GM06990 (cell line): ENCODE data around the gene SARM1.
"Not testable (repeated sequence)": the region's sequence is repeated elsewhere in the genome, so short reads cannot be mapped to it uniquely, and the experiment has no call there.

Experiments
- DNase-seq: peaks from one replicate; pipeline ENCODE4 v3.0.0-alpha.2; 2011; ENCODE audit not compliant: insufficient read length; ENCODE audit errors: extremely low read depth
- H3K27me3 ChIP-seq: replicated peaks from 2 replicates; pipeline ENCODE4 v1.6.0; 2011; ENCODE audit warnings: low read length; ENCODE audit not compliant: control insufficient read depth, insufficient read depth
- H3K36me3 ChIP-seq: 2 replicates; pipeline ENCODE4 v1.5.1; 2011; ENCODE audit warnings: low read length; ENCODE audit not compliant: control insufficient read depth, insufficient read depth
- H3K4me3 ChIP-seq: replicated peaks from 2 replicates; pipeline ENCODE4 v1.5.1; 2011; ENCODE audit warnings: low read depth, mild to moderate bottlenecking, control low read depth, low read length
- TF ChIP-seq, protein P1 (sequence below): IDR thresholded peaks from 2 replicates; pipeline ENCODE4 v1.5.1; 2011; ENCODE audit warnings: low read length, control low read depth, mild to moderate bottlenecking, inconsistent platforms; ENCODE audit not compliant: insufficient read depth, poor library complexity, severe bottlenecking

The SARM1 gene

DNA sequence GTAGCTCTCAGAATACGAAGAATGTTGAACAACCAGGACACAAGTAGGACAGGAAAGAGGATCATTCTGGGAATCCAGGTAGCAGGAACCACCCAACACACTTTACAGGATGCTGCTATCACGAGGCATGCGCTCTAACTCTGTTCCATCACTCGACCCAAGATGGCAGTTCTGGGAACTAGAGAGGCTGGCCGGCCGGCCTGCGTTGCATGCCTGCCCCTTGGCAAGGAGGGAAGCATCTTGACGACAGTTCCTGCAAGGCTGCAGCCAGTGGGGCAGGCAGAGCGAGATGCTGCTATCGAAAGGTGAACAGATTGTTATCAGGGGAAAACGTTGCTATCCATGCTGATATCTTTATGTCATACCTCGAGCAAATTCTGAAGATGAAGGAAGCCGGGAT is 53.7 kb downstream of the SARM1 start:
- TF ChIP-seq, protein P1, sequence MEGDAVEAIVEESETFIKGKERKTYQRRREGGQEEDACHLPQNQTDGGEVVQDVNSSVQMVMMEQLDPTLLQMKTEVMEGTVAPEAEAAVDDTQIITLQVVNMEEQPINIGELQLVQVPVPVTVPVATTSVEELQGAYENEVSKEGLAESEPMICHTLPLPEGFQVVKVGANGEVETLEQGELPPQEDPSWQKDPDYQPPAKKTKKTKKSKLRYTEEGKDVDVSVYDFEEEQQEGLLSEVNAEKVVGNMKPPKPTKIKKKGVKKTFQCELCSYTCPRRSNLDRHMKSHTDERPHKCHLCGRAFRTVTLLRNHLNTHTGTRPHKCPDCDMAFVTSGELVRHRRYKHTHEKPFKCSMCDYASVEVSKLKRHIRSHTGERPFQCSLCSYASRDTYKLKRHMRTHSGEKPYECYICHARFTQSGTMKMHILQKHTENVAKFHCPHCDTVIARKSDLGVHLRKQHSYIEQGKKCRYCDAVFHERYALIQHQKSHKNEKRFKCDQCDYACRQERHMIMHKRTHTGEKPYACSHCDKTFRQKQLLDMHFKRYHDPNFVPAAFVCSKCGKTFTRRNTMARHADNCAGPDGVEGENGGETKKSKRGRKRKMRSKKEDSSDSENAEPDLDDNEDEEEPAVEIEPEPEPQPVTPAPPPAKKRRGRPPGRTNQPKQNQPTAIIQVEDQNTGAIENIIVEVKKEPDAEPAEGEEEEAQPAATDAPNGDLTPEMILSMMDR, result no peak
- Histone ChIP-seq H3K36me3 (no peaks in the 10 kb centered on the region), H3K27me3 (no peaks in the 10 kb centered on the region; the same call in 1 of the 2 replicates), H3K4me3 (no peak overlapping the region)
- no peak for DNase-seq

DNA sequence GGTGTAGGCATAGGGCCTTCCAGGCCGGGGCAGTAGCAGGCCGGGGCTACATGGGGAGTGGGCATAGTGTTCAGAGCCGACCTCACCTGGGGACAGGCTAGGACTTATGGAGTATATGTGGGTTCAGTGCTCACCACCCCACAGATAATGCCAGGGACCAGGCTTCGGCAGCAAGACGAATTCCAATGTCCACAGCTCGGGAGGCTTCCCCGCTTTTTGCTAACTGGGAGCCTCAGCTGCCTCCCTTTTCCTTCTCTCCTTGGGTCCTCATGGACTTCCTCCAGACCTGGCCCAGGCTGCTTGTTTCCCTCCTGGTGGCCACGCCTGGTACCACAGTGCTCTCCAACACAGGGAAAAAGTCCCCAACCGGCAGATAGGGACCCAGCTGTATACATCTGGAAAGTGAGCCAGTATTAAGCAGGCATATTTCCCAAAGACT is 54.6 kb downstream of the SARM1 start:
- no peaks in the 10 kb centered on the region; the same call in 1 of the 2 replicates for H3K27me3 ChIP-seq
- no peak for DNase-seq
- no peak overlapping the region for H3K4me3 ChIP-seq
- no peaks in the 10 kb centered on the region for H3K36me3 ChIP-seq
- TF ChIP-seq, protein P1, result peak; percentile 47

DNA sequence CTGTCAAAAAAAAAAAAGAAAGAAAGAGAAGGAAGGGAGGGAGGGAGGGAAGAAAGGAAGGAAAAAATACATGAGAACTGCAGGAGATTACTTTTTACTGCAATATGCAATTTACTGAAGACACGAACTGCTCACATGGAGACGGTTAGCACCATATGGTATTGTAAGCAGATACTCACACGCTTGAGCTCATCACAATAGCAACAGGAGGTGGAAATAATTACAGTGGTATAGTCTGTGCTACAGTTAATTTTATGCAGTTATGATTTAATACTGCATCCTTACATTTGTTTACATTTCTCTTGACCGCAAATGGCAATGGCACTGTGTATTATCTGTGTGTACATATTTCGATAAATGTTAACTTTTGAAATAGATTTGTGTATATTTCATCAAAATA is 55.9 kb downstream of the SARM1 start:
- TF ChIP-seq, protein P1, result no peak
- no peak for DNase-seq

DNA sequence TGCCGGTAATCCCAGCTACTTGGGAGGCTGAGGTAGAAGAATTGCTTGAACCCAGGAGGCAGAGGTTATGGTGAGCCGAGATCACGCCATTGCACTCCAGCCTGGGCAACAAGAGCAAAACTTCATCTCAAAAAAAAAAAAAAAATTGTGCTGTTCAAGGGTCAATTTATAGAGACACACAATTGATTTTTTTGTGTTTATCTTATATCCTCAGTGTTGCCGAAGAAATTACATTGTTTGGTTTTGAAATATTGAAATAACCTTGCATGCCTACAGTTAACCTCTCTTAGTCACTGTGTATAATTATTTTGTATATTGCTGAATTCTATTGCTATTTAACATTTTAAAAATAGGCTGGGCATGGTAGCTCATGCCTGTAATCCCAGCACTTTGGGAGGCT is 56.5 kb downstream of the SARM1 start:
- H3K27me3 ChIP-seq, H3K36me3 ChIP-seq, DNase-seq: not testable (repeated sequence)

More for the DNA sequence above, 55.9 kb downstream of the SARM1 start:
- H3K36me3 ChIP-seq, result no peaks in the 10 kb centered on the region
- H3K27me3 ChIP-seq, result no peaks in the 10 kb centered on the region; the same call in 1 of the 2 replicates
- H3K4me3 ChIP-seq, result no peak overlapping the region

DNA sequence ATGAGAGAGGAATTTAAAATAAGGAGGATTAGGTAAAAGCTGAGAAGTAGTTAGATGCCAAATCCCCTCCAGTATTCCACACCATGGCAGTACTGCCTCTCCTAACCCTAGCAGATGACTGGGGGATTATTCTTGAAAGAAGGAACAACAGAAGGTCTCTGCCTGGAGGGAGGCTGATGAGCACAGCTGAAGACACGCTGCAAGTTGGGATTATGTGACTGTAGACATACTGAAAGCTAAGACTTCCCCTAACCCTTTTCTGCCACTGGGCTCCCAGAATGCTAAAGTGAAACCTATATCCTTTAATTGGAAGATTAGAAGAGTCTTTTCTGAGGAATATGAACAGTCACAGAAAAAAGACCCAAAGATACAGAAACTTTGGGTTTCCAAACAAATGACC is 62.2 kb downstream of the SARM1 start:
- H3K4me3 ChIP-seq, result no peak overlapping the region
- no peaks in the 10 kb centered on the region for H3K36me3 ChIP-seq
- no peaks in the 10 kb centered on the region; the same call in none of the 2 replicates for H3K27me3 ChIP-seq
- DNase-seq, result no peak
- TF ChIP-seq, protein P1, result no peak

More for the DNA sequence above, 56.5 kb downstream of the SARM1 start:
- H3K4me3 ChIP-seq, result not testable (repeated sequence)

DNA sequence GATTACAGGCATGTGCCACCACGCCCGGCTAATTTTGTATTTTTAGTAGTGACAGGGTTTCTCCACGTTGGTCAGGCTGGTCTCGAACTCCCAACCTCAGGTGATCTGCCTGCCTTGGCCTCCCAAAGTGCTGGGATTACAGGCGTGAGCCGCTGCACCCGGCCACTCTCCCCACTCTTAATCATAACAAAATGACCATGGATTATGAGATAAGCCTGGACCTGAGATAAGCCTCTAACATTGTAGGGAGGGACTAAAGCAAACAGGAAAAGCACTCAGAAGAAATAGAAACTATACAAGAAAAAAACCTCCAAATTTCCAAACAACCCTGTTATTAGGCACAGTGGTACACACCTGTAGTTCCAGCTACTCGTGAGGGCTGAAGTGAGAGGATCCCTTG is 62.8 kb downstream of the SARM1 start:
- H3K4me3 ChIP-seq, DNase-seq, H3K27me3 ChIP-seq, H3K36me3 ChIP-seq: not testable (repeated sequence)
